ENCODE results near the gene PDE3A. TPM values are rescaled to one million over a fixed set of nuclear protein-coding genes. Genes with fewer than 3 reads are reported as not detected.

The PDE3A gene
- total RNA-seq, 6 experiments from 2014 or later, result 0.79 to 2.4 (median 1.3) TPM

DNA sequence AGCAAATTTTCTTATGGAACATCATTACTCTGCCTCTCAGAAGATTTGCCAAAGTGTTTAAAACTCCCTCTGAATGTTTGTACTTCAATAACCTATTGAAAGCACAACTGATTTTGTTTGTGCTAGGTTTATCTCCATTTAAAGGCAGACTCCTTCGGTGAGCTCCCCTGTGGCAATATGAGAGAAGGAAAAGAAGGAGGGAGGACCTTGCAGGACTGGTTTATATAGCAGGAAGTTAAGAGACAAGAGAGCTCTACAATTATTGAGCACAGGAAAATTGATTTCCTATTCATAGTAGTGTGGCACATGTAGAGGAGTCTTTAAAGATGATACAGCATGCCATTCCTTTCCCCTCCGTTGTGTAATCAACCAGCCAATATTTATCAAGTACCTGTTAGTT lies 75.5 kb downstream of the PDE3A start:
- no peak for ATAC-seq
- 44% methylated on average over 2 of the region's 2 CpGs for WGBS (ENCODE audit: insufficient coverage, low coverage, low lambda C conversion rate, missing lambda C conversion rate)

GRCh38 chr12:20444595-20445170 lies 76.3 kb downstream of the PDE3A start:
- no peak for ATAC-seq

More for the DNA sequence above, 75.5 kb downstream of the PDE3A start:
- Histone ChIP-seq H3K4me3 (no peak overlapping the region), H3K36me3 (no peaks in the 10 kb centered on the region), H3K27ac (no peak overlapping the region), H3K4me1 (no peaks in the 10 kb centered on the region), H3K9me3 (no peaks in the 10 kb centered on the region), H3K27me3 (no peaks in the 10 kb centered on the region)
- TF ChIP-seq POLR2A (IDR thresholded peaks at IDR 0.05), result no peak
- TF ChIP-seq, protein P1, sequence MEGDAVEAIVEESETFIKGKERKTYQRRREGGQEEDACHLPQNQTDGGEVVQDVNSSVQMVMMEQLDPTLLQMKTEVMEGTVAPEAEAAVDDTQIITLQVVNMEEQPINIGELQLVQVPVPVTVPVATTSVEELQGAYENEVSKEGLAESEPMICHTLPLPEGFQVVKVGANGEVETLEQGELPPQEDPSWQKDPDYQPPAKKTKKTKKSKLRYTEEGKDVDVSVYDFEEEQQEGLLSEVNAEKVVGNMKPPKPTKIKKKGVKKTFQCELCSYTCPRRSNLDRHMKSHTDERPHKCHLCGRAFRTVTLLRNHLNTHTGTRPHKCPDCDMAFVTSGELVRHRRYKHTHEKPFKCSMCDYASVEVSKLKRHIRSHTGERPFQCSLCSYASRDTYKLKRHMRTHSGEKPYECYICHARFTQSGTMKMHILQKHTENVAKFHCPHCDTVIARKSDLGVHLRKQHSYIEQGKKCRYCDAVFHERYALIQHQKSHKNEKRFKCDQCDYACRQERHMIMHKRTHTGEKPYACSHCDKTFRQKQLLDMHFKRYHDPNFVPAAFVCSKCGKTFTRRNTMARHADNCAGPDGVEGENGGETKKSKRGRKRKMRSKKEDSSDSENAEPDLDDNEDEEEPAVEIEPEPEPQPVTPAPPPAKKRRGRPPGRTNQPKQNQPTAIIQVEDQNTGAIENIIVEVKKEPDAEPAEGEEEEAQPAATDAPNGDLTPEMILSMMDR (IDR thresholded peaks at IDR 0.05), result no peak
- no peak for DNase-seq
- intact Hi-C loops (cut with DNase I), result no loop called here

GRCh38 chr12:20445687-20446086 lies 77.3 kb downstream of the PDE3A start:
- Histone ChIP-seq H3K27ac (no peak overlapping the region), H3K4me3 (no peak overlapping the region), H3K36me3 (no peaks in the 10 kb centered on the region), H3K9me3 (no peaks in the 10 kb centered on the region), H3K27me3 (no peaks in the 10 kb centered on the region), H3K4me1 (no peaks in the 10 kb centered on the region)
- no peak for DNase-seq
- peak in 1 of 4 donors; percentile 44 for ATAC-seq
- no peak for TF ChIP-seq POLR2A (IDR thresholded peaks at IDR 0.05)
- TF ChIP-seq, protein P1 (IDR thresholded peaks at IDR 0.05), result no peak
- intact Hi-C loops (cut with DNase I), result no loop called here
- WGBS (ENCODE audit: insufficient coverage, low coverage, low lambda C conversion rate, missing lambda C conversion rate), result 52% methylated on average over 4 of the region's 4 CpGs

More at GRCh38 chr12:20444595-20445170, 76.3 kb downstream of the PDE3A start:
- no peak for TF ChIP-seq POLR2A (IDR thresholded peaks at IDR 0.05)
- TF ChIP-seq, protein P1 (IDR thresholded peaks at IDR 0.05), result no peak
- Histone ChIP-seq H3K27ac (no peak overlapping the region), H3K4me1 (no peaks in the 10 kb centered on the region), H3K36me3 (no peaks in the 10 kb centered on the region), H3K27me3 (no peaks in the 10 kb centered on the region), H3K9me3 (no peaks in the 10 kb centered on the region), H3K4me3 (no peak overlapping the region)
- WGBS (ENCODE audit: insufficient coverage, low coverage, low lambda C conversion rate, missing lambda C conversion rate), result 69% methylated on average over 6 of the region's 6 CpGs
- no peak for DNase-seq
- intact Hi-C loops (cut with DNase I), result no loop called here

DNA sequence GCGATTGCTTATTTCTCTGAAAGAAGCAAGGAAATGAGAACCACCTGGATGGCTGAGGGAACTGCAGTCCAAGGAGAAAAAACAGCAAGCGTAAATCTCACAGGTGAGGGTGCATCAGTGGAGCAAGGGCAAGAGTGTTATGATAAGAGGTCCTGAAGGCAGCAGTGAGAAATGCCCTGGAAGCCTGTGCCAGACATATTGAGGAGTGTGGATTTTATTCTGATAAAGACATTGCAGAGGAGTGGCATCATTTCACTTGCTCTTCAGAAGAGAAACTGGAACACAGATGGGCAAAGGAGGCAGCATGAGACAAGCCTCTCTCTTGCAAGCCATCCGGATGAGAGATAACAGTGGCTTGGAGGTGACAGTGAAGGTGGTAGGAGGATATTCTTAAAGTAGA lies 78.5 kb downstream of the PDE3A start:
- DNase-seq (no peak), ATAC-seq (no peak)
- TF ChIP-seq POLR2A (IDR thresholded peaks at IDR 0.05), result no peak
- TF ChIP-seq, protein P1 (IDR thresholded peaks at IDR 0.05), result no peak
- no peaks in the 10 kb centered on the region for H3K36me3 ChIP-seq
- H3K4me1 ChIP-seq, result no peaks in the 10 kb centered on the region
- no peaks in the 10 kb centered on the region for H3K27me3 ChIP-seq
- intact Hi-C loops (cut with DNase I), result no loop called here
- H3K4me3 ChIP-seq, result no peak overlapping the region
- no peak overlapping the region for H3K27ac ChIP-seq
- 52% methylated on average over 3 of the region's 3 CpGs for WGBS (ENCODE audit: insufficient coverage, low coverage, low lambda C conversion rate, missing lambda C conversion rate)
- no peaks in the 10 kb centered on the region for H3K9me3 ChIP-seq
